Left lung (tissue), 10 donors: ENCODE data around the gene PFKP. TPM values are rescaled to one million over a fixed set of nuclear protein-coding genes. Genes with fewer than 3 reads are reported as not detected.

ENCODE experiments used
- ATAC-seq: fragments of 200-7000 bp; cut with Tn5 transposase; one replicate; pipeline ENCODE4 v1.9.1; 2020; ENCODE audit warnings: moderate library complexity
- DNase-seq, 4 donors: peaks; one replicate each; pipeline ENCODE4 v3.0.0-alpha.2; 2013 to 2020
- H3K27ac ChIP-seq, 2 donors: fragments of 200-600 bp; sonication (generic) in 1 of 2; one replicate each; pipeline versions ENCODE4 v1.5.0 to v1.8.0; 2020 to 2021
- H3K27me3 ChIP-seq, 2 donors: fragments of 200-600 bp; sonication (generic) in 1 of 2; one replicate each; pipeline versions ENCODE4 v1.5.0 to v1.8.0; 2020 to 2021
- H3K36me3 ChIP-seq, 2 donors: fragments of 200-600 bp; sonication (generic) in 1 of 2; one replicate each; pipeline versions ENCODE4 v1.5.0 to v1.8.0; 2020 to 2021
- H3K4me1 ChIP-seq, 2 donors: fragments of 200-600 bp; one replicate each; pipeline ENCODE4 v1.8.0; 2021
- H3K4me3 ChIP-seq, 2 donors: fragments of 200-600 bp; sonication (generic) in 1 of 2; one replicate each; pipeline versions ENCODE4 v1.5.0 to v1.8.0; 2020 to 2021; ENCODE audit warnings: mild to moderate bottlenecking in 1 of 2
- H3K9me3 ChIP-seq, 2 donors: fragments of 200-600 bp; sonication (generic) in 1 of 2; one replicate each; pipeline versions ENCODE4 v1.5.0 to v1.8.0; 2020 to 2021
- intact Hi-C, 2 donors: fragments of 100-400 bp; cut with DNase I; formaldehyde crosslinking; loops; one replicate each; pipeline versions ENCODE4 v1.11.2 to v1.14.2; 2022
- polyA plus RNA-seq, 6 donors: library from polyadenylated mRNA; unstranded; fragments of 120-200 nt; gene quantifications; one replicate each; pipeline ENCODE4 v1.2.1, GENCODE V29; 2013; ENCODE audit not compliant: insufficient read length in 6 of 6
- total RNA-seq, 2 donors: library from RNA; stranded (reverse); fragmentation: NEBNext Ultra II Directional; extraction: Animal tissue kit (Norgen Biotek cat#: 25700); gene quantifications; one replicate each; pipeline ENCODE4 v1.2.1, GENCODE V29; 2021
- TF ChIP-seq, protein P1 (sequence below), 2 donors: fragments of 200-600 bp; sonication (generic) in 1 of 2; IDR thresholded peaks; one replicate each; pipeline versions ENCODE4 v1.5.0 to v1.8.0; 2021; ENCODE audit warnings: antibody characterized with exemption in 2 of 2
- donor health status: DM: no; HTN: yes; CAD: no.
- donor health status: DM: no; HTN: no; CAD: no.

The PFKP gene
- total and polyA plus RNA-seq, 8 donors = 7.4 to 70.0 (median 11.2) TPM

DNA sequence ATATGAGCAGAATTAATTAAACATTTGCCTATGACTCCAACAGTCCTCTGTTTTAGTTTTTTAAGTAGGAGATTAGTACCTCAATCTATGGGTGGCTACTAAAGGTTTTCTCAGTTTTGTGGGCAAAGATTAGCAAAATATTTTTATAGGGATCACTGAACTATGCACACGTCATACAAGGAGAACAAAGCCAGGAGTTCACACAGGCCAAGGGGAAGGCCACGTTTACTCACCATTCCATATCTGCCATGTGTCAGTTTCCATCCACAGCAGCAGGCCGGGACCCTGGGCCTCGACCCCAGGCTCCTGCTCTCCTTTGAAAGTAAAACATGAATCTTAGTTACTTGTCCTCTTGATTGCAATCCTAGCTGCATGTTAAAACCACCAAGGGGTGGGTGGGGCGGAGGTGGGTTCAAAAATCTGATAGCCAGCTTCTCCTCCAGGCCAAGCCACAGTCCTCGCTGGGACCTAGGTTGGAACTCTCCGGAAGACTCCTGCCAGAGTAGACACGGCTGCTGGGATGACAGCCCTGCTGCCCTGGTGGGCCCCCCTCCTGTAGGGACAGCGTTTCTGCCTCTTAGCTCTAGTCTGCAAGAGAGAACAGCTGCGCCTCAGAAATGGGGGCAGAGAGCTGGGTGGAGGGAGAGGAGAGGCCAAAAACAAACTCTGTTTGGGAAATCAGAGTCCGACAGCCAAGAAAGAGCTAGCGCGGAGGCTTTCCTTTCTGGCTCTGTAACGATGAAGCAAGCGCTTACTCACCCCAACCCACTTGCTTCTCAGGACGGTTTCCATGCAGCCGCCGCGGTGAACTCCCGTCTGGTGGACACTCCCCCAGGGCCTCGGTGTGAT, 69.6 kb downstream of the PFKP start:
- ATAC-seq = peak; percentile 59
- peak overlapping the region in 1 of 2 donors; percentile 13 for H3K27ac ChIP-seq
- H3K36me3 ChIP-seq = peaks cover 0 to 100% of the 10 kb centered on the region in 2 donors
- no peaks in the 10 kb centered on the region for H3K9me3 ChIP-seq
- DNase-seq = peak in 1 of 4 donors; percentile 46
- H3K4me3 ChIP-seq = no peak overlapping the region
- intact Hi-C loops = no loop called here
- no peaks in the 10 kb centered on the region for H3K4me1 ChIP-seq
- TF ChIP-seq, protein P1, sequence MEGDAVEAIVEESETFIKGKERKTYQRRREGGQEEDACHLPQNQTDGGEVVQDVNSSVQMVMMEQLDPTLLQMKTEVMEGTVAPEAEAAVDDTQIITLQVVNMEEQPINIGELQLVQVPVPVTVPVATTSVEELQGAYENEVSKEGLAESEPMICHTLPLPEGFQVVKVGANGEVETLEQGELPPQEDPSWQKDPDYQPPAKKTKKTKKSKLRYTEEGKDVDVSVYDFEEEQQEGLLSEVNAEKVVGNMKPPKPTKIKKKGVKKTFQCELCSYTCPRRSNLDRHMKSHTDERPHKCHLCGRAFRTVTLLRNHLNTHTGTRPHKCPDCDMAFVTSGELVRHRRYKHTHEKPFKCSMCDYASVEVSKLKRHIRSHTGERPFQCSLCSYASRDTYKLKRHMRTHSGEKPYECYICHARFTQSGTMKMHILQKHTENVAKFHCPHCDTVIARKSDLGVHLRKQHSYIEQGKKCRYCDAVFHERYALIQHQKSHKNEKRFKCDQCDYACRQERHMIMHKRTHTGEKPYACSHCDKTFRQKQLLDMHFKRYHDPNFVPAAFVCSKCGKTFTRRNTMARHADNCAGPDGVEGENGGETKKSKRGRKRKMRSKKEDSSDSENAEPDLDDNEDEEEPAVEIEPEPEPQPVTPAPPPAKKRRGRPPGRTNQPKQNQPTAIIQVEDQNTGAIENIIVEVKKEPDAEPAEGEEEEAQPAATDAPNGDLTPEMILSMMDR (IDR thresholded peaks at IDR 0.05) = no peak
- no peaks in the 10 kb centered on the region for H3K27me3 ChIP-seq

DNA sequence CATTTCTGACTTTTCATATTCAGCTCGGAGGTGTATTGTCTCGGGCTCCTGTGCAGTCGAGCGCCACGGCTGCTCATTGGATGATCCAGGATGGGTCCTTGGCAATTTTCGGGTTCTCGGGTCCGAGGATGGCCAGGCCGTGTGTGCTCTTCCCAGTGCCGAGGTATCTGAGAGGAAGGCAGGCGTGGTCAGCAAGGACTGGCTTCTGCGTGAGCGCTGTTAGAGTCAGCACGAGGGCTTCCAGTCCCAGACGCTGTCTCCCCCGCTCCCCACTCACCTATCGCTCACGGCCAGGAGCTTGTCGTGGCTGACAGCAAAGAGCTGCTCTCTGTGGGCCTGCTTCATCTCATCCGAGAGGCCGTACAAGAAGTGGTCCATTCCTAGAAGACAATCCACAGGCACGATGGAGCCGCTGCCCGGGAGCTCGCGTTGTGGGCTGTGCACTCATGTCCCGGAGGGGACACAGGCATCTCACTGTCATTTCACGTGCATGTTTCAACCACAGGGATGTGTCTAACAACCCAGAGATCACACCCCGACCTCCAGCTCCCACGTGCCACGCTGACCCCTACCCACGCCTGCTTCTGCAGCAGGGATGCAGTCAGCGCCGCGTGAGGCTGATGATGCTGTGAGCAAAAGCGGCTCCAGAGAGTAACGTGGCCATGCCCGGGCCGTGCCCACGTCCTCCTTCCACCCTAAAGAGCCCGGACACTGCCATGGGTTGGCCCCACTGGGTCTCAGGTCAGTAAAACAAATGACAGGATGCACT, 70.8 kb downstream of the PFKP start:
- DNase-seq (no peak), ATAC-seq (no peak)
- Histone ChIP-seq H3K4me1 (no peaks in the 10 kb centered on the region), H3K27ac (no peak overlapping the region), H3K4me3 (no peak overlapping the region), H3K36me3 (peaks cover 0 to 100% of the 10 kb centered on the region in 2 donors), H3K27me3 (no peaks in the 10 kb centered on the region), H3K9me3 (no peaks in the 10 kb centered on the region)
- intact Hi-C loops = no loop called here
- TF ChIP-seq, protein P1 (IDR thresholded peaks at IDR 0.05) = no peak

DNA sequence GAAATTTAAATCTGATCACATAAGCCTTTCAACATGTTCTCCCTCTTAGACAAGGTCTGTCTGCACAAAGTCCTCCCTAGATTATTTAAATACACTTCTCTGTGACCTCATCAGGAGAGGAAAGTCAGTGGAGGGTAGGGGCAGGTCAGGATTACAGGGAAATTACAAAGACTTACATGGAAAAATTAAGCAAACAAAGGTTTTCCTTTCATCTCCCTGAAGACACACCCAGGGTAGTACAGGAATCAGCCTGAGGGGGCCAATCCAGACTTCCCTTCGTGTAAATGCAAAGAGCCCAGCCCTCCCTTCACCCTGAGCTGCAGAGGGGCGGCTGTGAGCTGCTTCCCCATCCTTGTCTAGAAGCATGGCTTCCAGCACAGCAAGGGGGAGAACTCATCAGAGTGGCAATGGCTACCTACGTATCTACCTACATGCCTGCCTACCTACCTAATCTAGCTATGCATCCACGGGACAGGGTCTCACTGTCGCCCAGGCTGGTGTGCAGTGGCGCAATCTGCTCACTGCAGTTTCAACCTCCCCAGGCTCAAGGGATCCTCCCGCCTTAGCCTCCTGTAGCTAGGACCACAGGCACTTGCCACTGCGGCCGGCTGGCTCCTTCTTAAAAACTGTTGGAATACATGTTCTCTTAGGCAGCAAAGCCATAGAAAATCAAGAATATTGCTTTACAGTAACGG, 72.0 kb downstream of the PFKP start:
- intact Hi-C loops = no loop called here
- TF ChIP-seq, protein P1 (IDR thresholded peaks at IDR 0.05) = no peak
- no peaks in the 10 kb centered on the region for H3K9me3 ChIP-seq
- H3K27me3 ChIP-seq = no peaks in the 10 kb centered on the region
- no peak overlapping the region for H3K4me3 ChIP-seq
- peaks cover 0 to 100% of the 10 kb centered on the region in 2 donors for H3K36me3 ChIP-seq
- no peak overlapping the region for H3K27ac ChIP-seq
- DNase-seq = no peak
- ATAC-seq = no peak
- H3K4me1 ChIP-seq = no peaks in the 10 kb centered on the region

DNA sequence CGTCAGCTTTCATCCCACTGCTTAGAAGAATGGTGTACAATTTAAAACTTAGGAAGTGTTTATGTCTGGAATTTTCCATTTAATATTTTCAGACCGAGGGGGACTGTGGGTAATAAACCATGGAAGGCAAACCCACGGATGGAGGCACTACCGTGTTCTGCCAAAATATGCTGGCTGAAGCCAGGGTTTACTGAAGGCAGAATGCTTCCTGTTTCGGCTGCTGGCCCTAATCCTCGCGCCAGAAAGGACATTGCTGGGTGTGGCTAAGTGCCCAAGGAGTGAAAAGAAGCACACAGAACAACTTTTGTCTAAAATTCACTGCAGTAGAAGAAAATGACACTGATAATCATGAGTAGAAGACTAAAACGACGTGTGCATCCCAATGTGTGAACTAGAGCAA, 72.9 kb downstream of the PFKP start:
- Histone ChIP-seq H3K4me1 (no peaks in the 10 kb centered on the region), H3K27me3 (no peaks in the 10 kb centered on the region), H3K36me3 (peaks cover 0 to 100% of the 10 kb centered on the region in 2 donors), H3K27ac (no peak overlapping the region), H3K4me3 (no peak overlapping the region), H3K9me3 (no peaks in the 10 kb centered on the region)
- TF ChIP-seq, protein P1 (IDR thresholded peaks at IDR 0.05) = no peak
- intact Hi-C loops = no loop called here
- ATAC-seq (no peak), DNase-seq (no peak)
